Measurements from ENCODE around the gene CELA1. TPM values are rescaled to one million over a fixed set of nuclear protein-coding genes. Genes with fewer than 3 reads are reported as not detected.
A peak's percentile ranks its signal among the peaks of the same experiment; 100 is the strongest.

Gene CELA1
- total and polyA plus RNA-seq, 9 donors = not detected

GRCh38 chr12:51328587-51328986 lies 17.9 kb downstream of the CELA1 start:
- H3K4me1 ChIP-seq (ENCODE audit: control insufficient read depth, insufficient read depth, low read length) = no peaks in the 10 kb centered on the region
- H3K9me3 ChIP-seq (replicated peaks; ENCODE audit: control insufficient read depth, low read depth, low read length) = no peaks in the 10 kb centered on the region

GRCh38 chr12:51326698-51327439 lies 19.6 kb downstream of the CELA1 start:
- peaks cover 2% of the 10 kb centered on the region for H3K27me3 ChIP-seq (ENCODE audit: control insufficient read depth, insufficient read depth, low read length)
- no peak overlapping the region for H3K4me3 ChIP-seq (ENCODE audit: low read length)
- H3K4me1 ChIP-seq (ENCODE audit: control insufficient read depth, insufficient read depth, low read length) = no peaks in the 10 kb centered on the region
- 63% methylated on average over 4 of the region's 7 CpGs for WGBS (ENCODE audit: insufficient coverage)
- H3K9me3 ChIP-seq (replicated peaks; ENCODE audit: control insufficient read depth, low read depth, low read length) = no peaks in the 10 kb centered on the region
- no peaks in the 10 kb centered on the region for H3K36me3 ChIP-seq (ENCODE audit: control insufficient read depth, insufficient read depth, low read length)
- DNase-seq = peak; percentile 82
- no peak overlapping the region for H3K27ac ChIP-seq (ENCODE audit: low read length)

More at GRCh38 chr12:51328587-51328986, 17.9 kb downstream of the CELA1 start:
- H3K27me3 ChIP-seq (ENCODE audit: control insufficient read depth, insufficient read depth, low read length) = peaks cover 2% of the 10 kb centered on the region
- no peaks in the 10 kb centered on the region for H3K36me3 ChIP-seq (ENCODE audit: control insufficient read depth, insufficient read depth, low read length)
- DNase-seq = no peak
- H3K27ac ChIP-seq (ENCODE audit: low read length) = no peak overlapping the region
- 100% methylated on average over 1 of the region's 4 CpGs for WGBS (ENCODE audit: insufficient coverage)
- H3K4me3 ChIP-seq (ENCODE audit: low read length) = no peak overlapping the region

- peaks cover 5% of the 10 kb centered on the region for H3K4me1 ChIP-seq (ENCODE audit: control insufficient read depth, insufficient read depth, low read length)
- H3K36me3 ChIP-seq (ENCODE audit: control insufficient read depth, insufficient read depth, low read length) = no peaks in the 10 kb centered on the region
- DNase-seq = no peak
- H3K4me3 ChIP-seq (ENCODE audit: low read length) = no peak overlapping the region
- WGBS (ENCODE audit: insufficient coverage) = 88% methylated on average over 3 of the region's 4 CpGs
- H3K9me3 ChIP-seq (replicated peaks; ENCODE audit: control insufficient read depth, low read depth, low read length) = no peaks in the 10 kb centered on the region
- H3K27me3 ChIP-seq (ENCODE audit: control insufficient read depth, insufficient read depth, low read length) = peaks cover 2% of the 10 kb centered on the region
- no peak overlapping the region for H3K27ac ChIP-seq (ENCODE audit: low read length)
These were observed 21.5 kb downstream of the CELA1 start for GRCh38 chr12:51324953-51325352.

- Histone ChIP-seq H3K27ac (ENCODE audit: low read length) (peak within 1 kb of the TSS; percentile 26), H3K36me3 (ENCODE audit: control insufficient read depth, insufficient read depth, low read length) (no peaks in the 10 kb centered on the region), H3K27me3 (ENCODE audit: control insufficient read depth, insufficient read depth, low read length) (no peaks in the 10 kb centered on the region), H3K9me3 (replicated peaks; ENCODE audit: control insufficient read depth, low read depth, low read length) (no peaks in the 10 kb centered on the region), H3K4me1 (ENCODE audit: control insufficient read depth, insufficient read depth, low read length) (peaks cover 5% of the 10 kb centered on the region), H3K4me3 (ENCODE audit: low read length) (peak within 1 kb of the TSS; percentile 31)
- peak; percentile 27 for DNase-seq
- WGBS (ENCODE audit: insufficient coverage) = 86% methylated on average over 50 of the region's 60 CpGs
These were observed 22.2 kb downstream of the CELA1 start, which contains the start of gene BIN2 for GRCh38 chr12:51323966-51324895. TSS of gene BIN2 (minus strand) at chr12:51324174. CDS start at chr12:51324102, 72 bp downstream.

- peak overlapping the region; percentile 26 for H3K27ac ChIP-seq (ENCODE audit: low read length)
- H3K36me3 ChIP-seq (ENCODE audit: control insufficient read depth, insufficient read depth, low read length) = no peaks in the 10 kb centered on the region
- no peaks in the 10 kb centered on the region for H3K27me3 ChIP-seq (ENCODE audit: control insufficient read depth, insufficient read depth, low read length)
- no peak for DNase-seq
- H3K9me3 ChIP-seq (replicated peaks; ENCODE audit: control insufficient read depth, low read depth, low read length) = no peaks in the 10 kb centered on the region
- peaks cover 5% of the 10 kb centered on the region for H3K4me1 ChIP-seq (ENCODE audit: control insufficient read depth, insufficient read depth, low read length)
- 79% methylated on average over 11 of the region's 15 CpGs for WGBS (ENCODE audit: insufficient coverage)
- H3K4me3 ChIP-seq (ENCODE audit: low read length) = peak overlapping the region; percentile 31
These were observed 23.0 kb downstream of the CELA1 start for GRCh38 chr12:51323317-51323960.

GRCh38 chr12:51322452-51322851 lies 24.0 kb downstream of the CELA1 start:
- DNase-seq = no peak
- H3K36me3 ChIP-seq (ENCODE audit: control insufficient read depth, insufficient read depth, low read length) = no peaks in the 10 kb centered on the region
- H3K4me3 ChIP-seq (ENCODE audit: low read length) = no peak overlapping the region
- no CpG with 5 or more reads among the region's 5 CpGs for WGBS (ENCODE audit: insufficient coverage)
- H3K27me3 ChIP-seq (ENCODE audit: control insufficient read depth, insufficient read depth, low read length) = no peaks in the 10 kb centered on the region
- H3K9me3 ChIP-seq (replicated peaks; ENCODE audit: control insufficient read depth, low read depth, low read length) = no peaks in the 10 kb centered on the region
- no peak overlapping the region for H3K27ac ChIP-seq (ENCODE audit: low read length)
- peaks cover 5% of the 10 kb centered on the region for H3K4me1 ChIP-seq (ENCODE audit: control insufficient read depth, insufficient read depth, low read length)

- no peak overlapping the region for H3K27ac ChIP-seq (ENCODE audit: low read length)
- H3K36me3 ChIP-seq (ENCODE audit: control insufficient read depth, insufficient read depth, low read length) = no peaks in the 10 kb centered on the region
- peaks cover 5% of the 10 kb centered on the region for H3K4me1 ChIP-seq (ENCODE audit: control insufficient read depth, insufficient read depth, low read length)
- DNase-seq = no peak
- no peaks in the 10 kb centered on the region for H3K27me3 ChIP-seq (ENCODE audit: control insufficient read depth, insufficient read depth, low read length)
- H3K9me3 ChIP-seq (replicated peaks; ENCODE audit: control insufficient read depth, low read depth, low read length) = no peaks in the 10 kb centered on the region
- no peak overlapping the region for H3K4me3 ChIP-seq (ENCODE audit: low read length)
- whole genome bisulfite sequencing (ENCODE audit: insufficient coverage) = 94% methylated on average over 3 of the region's 3 CpGs
These were observed 24.6 kb downstream of the CELA1 start for GRCh38 chr12:51321882-51322281.

GRCh38 chr12:51320695-51321320 lies 25.7 kb downstream of the CELA1 start:
- peaks cover 5% of the 10 kb centered on the region for H3K4me1 ChIP-seq (ENCODE audit: control insufficient read depth, insufficient read depth, low read length)

GRCh38 chr12:51320311-51320694 lies 26.2 kb downstream of the CELA1 start:
- peak; percentile 35 for DNase-seq
- Histone ChIP-seq H3K9me3 (replicated peaks; ENCODE audit: control insufficient read depth, low read depth, low read length) (no peaks in the 10 kb centered on the region), H3K27me3 (ENCODE audit: control insufficient read depth, insufficient read depth, low read length) (no peaks in the 10 kb centered on the region), H3K4me3 (ENCODE audit: low read length) (no peak overlapping the region), H3K27ac (ENCODE audit: low read length) (peak overlapping the region; percentile 47), H3K4me1 (ENCODE audit: control insufficient read depth, insufficient read depth, low read length) (peaks cover 5% of the 10 kb centered on the region), H3K36me3 (ENCODE audit: control insufficient read depth, insufficient read depth, low read length) (no peaks in the 10 kb centered on the region)
- 20% methylated on average over 1 of the region's 4 CpGs for WGBS (ENCODE audit: insufficient coverage)

More at GRCh38 chr12:51320695-51321320, 25.7 kb downstream of the CELA1 start:
- H3K36me3 ChIP-seq (ENCODE audit: control insufficient read depth, insufficient read depth, low read length) = no peaks in the 10 kb centered on the region
- H3K27ac ChIP-seq (ENCODE audit: low read length) = peak overlapping the region; percentile 47
- H3K27me3 ChIP-seq (ENCODE audit: control insufficient read depth, insufficient read depth, low read length) = no peaks in the 10 kb centered on the region
- DNase-seq = peak; percentile 80
- H3K4me3 ChIP-seq (ENCODE audit: low read length) = no peak overlapping the region
- WGBS (ENCODE audit: insufficient coverage) = 0% methylated on average over 1 of the region's 3 CpGs
- H3K9me3 ChIP-seq (replicated peaks; ENCODE audit: control insufficient read depth, low read depth, low read length) = no peaks in the 10 kb centered on the region
